Stimulated activated CD4-positive, alpha-beta T cell treated with anti-CD3 and anti-CD28 coated beads, Interleukin-4, amount 100 ng/mL, for 1 hour (primary cell): ENCODE measurements around the gene ATXN1.

Experiments used
- DNase-seq: peaks from one replicate; pipeline ENCODE4 v3.0.0-alpha.2; 2020

Gene ATXN1

DNA sequence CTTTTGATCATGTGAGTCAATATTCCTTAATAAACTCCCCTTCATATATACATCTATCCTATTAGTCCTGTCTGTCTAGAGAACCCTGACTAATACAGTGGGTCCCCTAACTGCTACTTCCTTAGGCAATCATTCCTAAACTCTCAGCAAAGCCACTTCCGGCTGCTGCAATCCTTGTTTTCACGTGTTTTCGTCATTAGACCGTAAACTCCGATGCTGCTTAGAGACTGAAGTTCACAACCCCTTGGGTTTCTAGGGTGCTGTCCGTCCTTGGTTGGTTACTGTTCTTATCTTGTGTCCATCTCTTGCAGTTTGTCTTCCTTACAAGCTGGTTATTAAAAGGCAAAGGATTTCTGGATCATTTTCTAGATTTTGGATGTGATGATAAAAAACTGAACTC, 416.5 kb downstream of the ATXN1 start:
- DNase-seq, result no peak

- DNase-seq, result no peak
Measured at GRCh38 chr6:16343593-16343992, 417.7 kb downstream of the ATXN1 start.

DNA sequence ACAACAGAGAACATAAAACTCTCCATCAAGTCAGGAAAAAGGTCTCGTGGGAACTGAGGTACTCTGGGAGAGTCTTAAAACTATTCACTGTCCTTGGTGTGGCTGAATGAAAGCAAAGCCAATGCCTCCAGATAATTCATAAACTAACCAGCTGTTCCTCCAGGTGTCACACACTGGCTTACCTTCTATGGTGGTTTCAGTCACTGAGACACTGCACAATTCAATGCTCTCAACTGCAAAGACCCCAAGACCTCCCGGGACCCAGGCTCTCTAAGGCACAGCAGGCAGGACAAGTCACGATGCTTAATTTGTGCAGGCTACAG, 422.0 kb downstream of the ATXN1 start:
- no peak for DNase-seq

- DNase-seq, result no peak
Measured at GRCh38 chr6:16338577-16339264, 422.5 kb downstream of the ATXN1 start.

DNA sequence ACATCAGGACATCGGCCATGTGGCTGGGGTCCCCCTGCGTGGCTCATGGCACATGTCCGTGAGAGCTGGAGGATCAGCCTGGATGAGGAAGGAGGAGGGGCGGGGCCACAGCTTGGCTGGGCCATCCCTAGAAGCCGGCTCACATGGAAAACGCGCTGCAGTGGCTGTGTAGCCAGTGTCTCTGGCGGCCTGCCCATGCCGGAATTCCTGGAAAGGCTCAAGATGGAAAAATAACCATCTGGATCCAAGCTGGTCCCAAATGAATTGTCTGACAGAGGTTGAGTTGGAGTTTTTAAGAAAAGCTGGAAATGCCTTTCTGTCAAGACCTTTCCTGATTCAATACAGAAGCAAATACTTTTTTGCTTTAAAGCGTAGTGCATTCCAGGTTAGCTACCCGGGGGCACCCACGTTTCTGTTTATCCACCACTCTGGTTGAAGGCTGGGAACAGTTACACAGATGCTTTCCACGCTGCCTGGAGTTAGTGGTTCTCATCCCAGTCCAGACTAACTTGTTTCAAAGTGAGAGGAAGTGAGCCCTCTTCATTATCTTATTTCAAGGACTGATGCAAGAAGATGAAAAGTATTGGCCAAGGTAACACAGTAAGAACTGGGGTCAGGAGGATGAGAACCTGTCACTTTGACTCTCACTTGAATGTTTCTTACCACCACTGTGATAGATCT, 423.8 kb downstream of the ATXN1 start:
- DNase-seq, result no peak

DNA sequence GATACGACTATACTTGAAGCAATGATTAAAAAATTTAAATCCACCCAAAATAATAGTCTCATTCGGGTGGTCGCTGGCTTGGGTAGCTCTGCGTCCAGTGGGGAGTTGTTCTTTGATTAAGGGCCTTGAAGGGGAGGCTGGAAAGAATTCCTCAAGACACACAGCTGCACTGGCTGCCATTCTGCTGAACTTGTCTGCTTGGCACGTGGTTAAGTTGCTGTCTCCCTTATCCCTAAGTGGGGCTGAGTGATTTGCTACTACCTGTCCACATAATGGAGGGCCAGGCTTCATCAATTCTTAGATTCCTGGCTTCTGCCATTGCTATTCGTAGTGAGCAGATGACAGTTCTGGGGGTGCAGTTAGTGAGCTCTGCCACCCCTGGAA, 424.4 kb downstream of the ATXN1 start:
- DNase-seq, result no peak

- no peak for DNase-seq
Measured at GRCh38 chr6:16336056-16336818, 425.0 kb downstream of the ATXN1 start.

- DNase-seq, result no peak
Measured at GRCh38 chr6:16335176-16335575, 426.1 kb downstream of the ATXN1 start.

DNA sequence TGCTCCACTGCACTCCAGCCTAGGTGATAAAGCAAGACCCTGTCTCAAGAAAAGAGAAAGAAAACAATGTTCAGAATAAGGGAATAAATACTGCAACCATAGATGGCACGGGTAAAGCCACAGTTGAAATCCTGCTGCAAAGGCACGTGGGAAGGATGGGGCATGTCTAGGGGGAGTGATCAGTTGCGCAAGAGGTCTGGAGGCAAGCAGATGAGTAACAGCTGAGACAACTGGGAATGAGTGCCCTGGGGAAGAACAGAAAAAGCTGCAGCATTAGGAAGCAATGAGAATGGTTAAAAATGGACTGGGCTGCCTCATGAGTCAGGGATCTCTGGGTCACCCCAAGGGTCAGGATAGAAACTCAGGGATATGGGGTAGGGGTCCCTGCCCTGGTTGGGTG, 426.6 kb downstream of the ATXN1 start:
- no peak for DNase-seq

- DNase-seq, result no peak
Measured at GRCh38 chr6:16333580-16333979, 427.7 kb downstream of the ATXN1 start.

GRCh38 chr6:16332175-16332542, 429.1 kb downstream of the ATXN1 start:
- DNase-seq, result peak; percentile 80

DNA sequence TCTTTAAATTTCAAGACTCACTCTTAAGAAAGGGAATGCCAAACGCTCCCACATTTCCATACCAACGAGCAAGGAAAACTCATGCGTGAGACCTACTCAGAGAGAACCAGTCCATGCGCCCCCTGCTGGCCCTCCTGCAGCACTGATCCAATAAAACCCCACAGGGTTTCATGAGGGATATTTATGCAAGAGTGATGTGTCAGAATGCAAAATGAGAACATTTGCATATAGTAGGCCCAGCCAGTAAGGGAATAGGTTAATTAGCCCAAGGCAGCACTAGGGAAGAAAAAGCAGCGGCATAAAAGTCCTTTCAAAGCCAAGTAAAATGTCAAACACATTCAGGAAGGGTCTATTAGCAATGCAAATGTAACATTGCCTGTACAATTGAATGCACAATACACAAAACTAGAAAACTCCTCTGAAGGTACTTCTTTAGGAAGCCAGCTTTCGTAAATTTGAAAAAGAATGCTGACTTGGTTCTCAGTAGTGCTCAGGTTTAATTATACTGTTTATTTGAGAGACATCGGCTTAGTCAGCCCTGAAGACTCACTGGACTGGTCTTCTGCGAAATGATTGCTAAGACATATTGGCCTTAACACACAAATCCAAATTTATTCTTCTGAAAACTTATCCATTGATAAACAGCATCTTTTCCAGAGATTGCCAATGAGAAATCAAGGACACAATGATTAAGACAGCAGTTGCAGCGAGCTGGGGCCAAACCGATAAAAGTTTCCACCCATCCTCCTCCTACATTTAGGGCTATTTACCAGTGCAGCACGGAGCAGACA, 429.7 kb downstream of the ATXN1 start:
- DNase-seq, result peak; percentile 72

DNA sequence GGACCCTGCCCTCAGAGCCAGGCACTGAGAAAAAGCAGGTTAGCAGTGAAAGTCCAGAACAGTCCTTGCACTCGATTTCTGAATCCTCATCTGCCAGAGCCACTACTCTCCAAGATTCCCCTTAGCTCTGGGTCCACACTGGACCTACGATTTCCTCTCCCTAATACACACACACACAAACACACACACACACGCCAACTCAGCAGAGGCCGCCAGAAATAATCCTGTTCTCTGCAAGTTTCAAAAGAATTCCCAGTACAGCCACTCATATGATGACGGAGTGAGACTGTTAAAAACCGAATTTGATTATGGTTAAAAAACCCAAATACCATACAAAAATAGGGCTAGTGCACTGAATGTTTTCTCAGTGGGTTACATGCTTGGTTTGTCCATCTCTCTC, 432.0 kb downstream of the ATXN1 start:
- no peak for DNase-seq

DNA sequence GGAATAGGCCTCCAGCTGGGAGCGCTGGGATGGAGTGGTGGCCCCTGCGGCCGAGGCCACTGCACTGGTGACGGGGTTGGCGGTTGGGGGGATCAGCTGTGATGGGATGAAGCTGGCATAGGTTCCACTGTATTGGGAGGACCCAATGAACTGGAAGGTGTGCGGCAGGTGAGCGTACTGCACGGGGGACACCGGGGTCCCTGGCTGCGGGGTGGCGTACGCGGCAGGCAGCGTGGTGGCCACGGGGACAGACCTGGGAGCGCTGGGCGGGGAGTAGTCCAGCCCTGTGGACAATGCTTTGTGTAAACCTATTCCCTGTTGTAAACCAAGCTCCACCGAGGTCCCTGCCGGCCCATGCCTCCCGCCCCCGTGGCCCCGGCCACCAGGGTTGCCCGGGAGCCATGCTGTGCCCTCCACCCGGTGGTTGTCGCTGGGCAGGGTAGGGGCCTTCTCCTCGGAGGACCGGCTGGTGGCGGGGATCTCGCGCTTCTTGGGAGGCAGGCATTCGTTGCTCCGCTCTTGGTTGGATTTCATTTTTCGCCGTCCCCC, 433.4 kb downstream of the ATXN1 start:
- no peak for DNase-seq

- DNase-seq, result no peak
Measured at GRCh38 chr6:16326971-16327776, 434.1 kb downstream of the ATXN1 start.

DNA sequence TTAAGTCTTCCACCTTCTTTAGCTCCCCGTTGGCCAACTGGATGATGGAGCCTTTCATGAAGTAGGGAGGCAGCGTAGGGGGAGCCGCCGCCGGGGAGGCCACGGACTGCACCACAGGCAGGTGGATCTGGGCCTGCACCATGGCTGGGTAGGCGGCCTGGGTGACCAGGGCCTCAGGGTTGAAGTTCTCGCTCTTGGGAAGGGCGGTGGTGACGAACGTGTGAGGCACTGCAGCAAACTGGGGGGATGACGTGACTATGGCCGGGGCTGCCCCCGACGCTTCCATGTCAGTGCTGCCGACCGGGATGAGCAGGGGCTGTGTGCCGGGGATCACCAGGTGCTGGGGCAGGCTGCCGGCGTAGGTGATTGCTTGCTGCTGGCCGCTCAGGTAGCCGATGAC, 434.7 kb downstream of the ATXN1 start:
- no peak for DNase-seq

DNA sequence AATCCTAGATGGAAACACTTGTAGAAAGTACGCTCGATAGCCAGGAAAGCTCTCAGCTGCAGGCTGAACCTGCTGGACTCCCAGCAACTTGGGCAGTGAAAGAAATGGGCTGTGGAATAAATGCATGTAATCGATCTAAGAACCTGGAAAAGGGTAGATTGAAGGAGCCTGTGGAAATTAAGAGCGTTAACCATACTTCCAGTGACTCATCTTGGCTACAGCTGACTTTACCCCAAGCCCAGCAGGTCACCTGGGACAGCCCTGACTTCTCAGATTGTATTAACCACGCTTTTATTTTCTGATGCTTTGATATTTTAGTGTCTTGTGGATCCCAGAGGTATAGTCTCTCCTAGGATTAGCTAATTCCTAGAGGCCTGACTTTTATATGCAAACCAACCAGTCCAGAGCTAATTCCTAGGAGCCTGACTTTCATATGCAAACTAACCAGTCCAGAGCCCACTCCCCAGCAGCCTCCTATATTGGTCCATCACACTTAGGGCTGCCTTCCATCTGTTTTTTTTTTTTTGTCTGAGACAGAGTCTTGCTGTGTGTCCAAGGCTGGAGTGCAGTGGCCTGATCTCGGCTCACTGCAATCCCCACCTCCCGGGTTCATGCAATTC, 436.5 kb downstream of the ATXN1 start:
- no peak for DNase-seq

DNA sequence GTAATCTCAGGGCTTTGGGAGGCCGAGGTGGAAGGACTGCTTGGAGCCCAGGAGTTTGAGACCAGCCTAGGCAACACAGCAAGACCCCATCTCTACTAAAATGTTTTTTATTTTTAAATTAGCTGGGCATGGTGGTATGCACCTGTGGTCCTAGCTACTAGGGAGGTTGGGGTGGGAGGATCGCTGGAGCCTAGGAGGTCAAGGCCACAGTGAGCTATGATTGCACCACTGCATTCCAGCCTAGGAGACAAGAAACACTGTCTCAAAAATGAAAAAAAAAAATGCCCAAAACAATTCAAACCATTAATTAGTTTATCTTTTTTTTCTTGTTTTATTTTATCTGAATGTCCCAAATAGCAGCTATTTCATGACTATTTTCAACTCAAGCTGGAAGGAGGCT, 437.1 kb downstream of the ATXN1 start:
- DNase-seq, result no peak

- peak; percentile 66 for DNase-seq
Measured at GRCh38 chr6:16322666-16323312, 438.5 kb downstream of the ATXN1 start.

DNA sequence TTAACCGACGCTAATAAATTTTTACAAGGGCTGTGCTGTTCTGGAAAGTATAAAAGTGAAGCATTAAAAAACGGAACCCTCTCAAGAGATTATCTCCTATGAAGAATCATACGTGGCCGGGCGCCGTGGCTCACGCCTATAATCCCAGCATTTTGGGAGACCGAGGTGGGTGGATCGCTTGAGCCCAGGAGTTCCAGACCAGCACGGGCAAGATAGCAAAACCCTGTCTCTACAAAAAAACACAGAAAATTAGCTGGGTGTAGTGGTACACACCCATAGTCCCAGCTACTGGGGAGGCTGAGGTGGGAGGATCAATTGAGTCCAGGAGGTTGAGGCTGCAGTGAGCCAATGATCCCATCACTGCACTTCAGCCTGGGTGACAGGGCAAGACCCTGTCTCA, 439.4 kb downstream of the ATXN1 start:
- DNase-seq, result no peak

GRCh38 chr6:16321341-16321710, 439.9 kb downstream of the ATXN1 start:
- DNase-seq, result no peak
